Ovary (tissue), 9 donors: ENCODE measurements around the gene CBX2. TPM values are rescaled to one million over a fixed set of nuclear protein-coding genes. Genes with fewer than 3 reads are reported as not detected.

Experiments used
- DNase-seq, 5 donors: peaks; one replicate each; pipeline ENCODE4 v3.0.0-alpha.2; 2019 to 2020
- H3K27ac ChIP-seq, 2 donors: fragments of 200-600 bp; one replicate each; pipeline versions ENCODE4 v1.5.1 to v1.8.0; 2019 to 2022
- H3K27me3 ChIP-seq: fragments of 200-600 bp; one replicate; pipeline ENCODE4 v1.8.0; 2022
- H3K36me3 ChIP-seq: fragments of 200-600 bp; sonication (generic); one replicate; pipeline ENCODE4 v1.5.1; 2019
- H3K4me1 ChIP-seq: one replicate; pipeline ENCODE4 v1.8.1; 2013; ENCODE audit warnings: mild to moderate bottlenecking, moderate library complexity; ENCODE audit not compliant: insufficient read depth
- H3K4me3 ChIP-seq: fragments of 200-600 bp; sonication (generic); one replicate; pipeline ENCODE4 v1.5.1; 2017
- H3K9me3 ChIP-seq, 2 donors: fragments of 200-600 bp in 1 of 2; sonication (generic) in 1 of 2; one replicate each; pipeline versions ENCODE4 v1.5.1 to v1.8.1; 2013 to 2019; ENCODE audit warnings: mild to moderate bottlenecking in 1 of 2, moderate library complexity in 1 of 2
- CTCF ChIP-seq, 3 donors: fragments of 450-650 bp in 2 of 3; fragments of 200-600 bp in 1 of 3; IDR thresholded peaks; one replicate each; pipeline versions ENCODE4 v1.5.1 to v1.8.0; 2016 to 2022; ENCODE audit warnings: antibody characterized with exemption in 3 of 3, mild to moderate bottlenecking in 1 of 3
- EP300 ChIP-seq: sonication (generic); formaldehyde crosslinking; IDR thresholded peaks from one replicate; pipeline ENCODE4 v1.6.1; 2017; ENCODE audit warnings: antibody characterized with exemption
- POLR2A ChIP-seq: fragments of 450-650 bp; IDR thresholded peaks from one replicate; pipeline ENCODE4 v1.6.1; 2017; ENCODE audit warnings: antibody characterized with exemption, mild to moderate bottlenecking, moderate library complexity
- WGBS, 3 donors: extraction: QIAGEN DNeasy Blood & Tissue Kit in 1 of 3; methylation state at CpG; one replicate each; pipeline versions ENCODE4 v1.1.5 to v1.1.7; 2013 to 2017; 5-methylcytosine and 5-hydroxymethylcytosine counted together
- intact Hi-C, 4 donors: fragments of 100-400 bp; cut with DNase I; formaldehyde crosslinking; loops; one replicate each; pipeline versions ENCODE4 v1.11.0 to v1.15.1; 2022 to 2023
- polyA plus RNA-seq, 2 donors: library from polyadenylated mRNA; stranded (reverse); fragments of 200-250 nt in 1 of 2; fragments of 350-450 nt in 1 of 2; fragmentation: Illumina TruSeq in 1 of 2; extraction: RNeasy Lipid Tissue Mini Kit (QIAGEN cat#74804) in 1 of 2; gene quantifications; one replicate each; pipeline ENCODE4 v1.2.3, GENCODE V29; 2013 to 2014
- total RNA-seq, 7 donors: library from RNA; depleted of rRNA in 2 of 7; stranded (reverse); fragments of >200 nt in 2 of 7; fragmentation: NEBNext Ultra II Directional in 3 of 7; extraction: Animal tissue kit (Norgen Biotek cat#: 25700) in 3 of 7; gene quantifications; one replicate each; pipeline versions ENCODE4 v1.1.0 to v1.2.4, GENCODE V29; 2016 to 2023
- donor health status: DM: no; HTN: no; CAD: no; lungs with moderate emphysema.
- donor health status: DM: no; HTN: no; CAD: no.
- donor health status: Bipolar disorder and iron deficiency.
- donor health status: DM: yes; HTN: yes; CAD: no.
- donor health status: DM: no; HTN: no; CAD: no.
- donor health status: DM: yes; HTN: yes; CAD: no.

The CBX2 gene
- total and polyA plus RNA-seq, 9 donors: 0.92 to 5.7 (median 4.7) TPM

- TF ChIP-seq POLR2A (no peak), CTCF (IDR thresholded peaks at IDR 0.05) (peak in 1 of 3 donors; percentile 8), EP300 (no peak)
- no peaks in the 10 kb centered on the region for H3K9me3 ChIP-seq
- no peak overlapping the region for H3K4me3 ChIP-seq
- H3K27me3 ChIP-seq: no peaks in the 10 kb centered on the region
- intact Hi-C loops: no loop called here
- 79 to 84% (median 82%) methylated on average over 26 of the region's 26 CpGs for WGBS, 3 donors
- H3K36me3 ChIP-seq: no peaks in the 10 kb centered on the region
- H3K4me1 ChIP-seq: peaks cover 8% of the 10 kb centered on the region
- DNase-seq: no peak
- H3K27ac ChIP-seq: no peak overlapping the region
Measured at GRCh38 chr17:79826841-79827578, 49.1 kb downstream of the CBX2 start.

DNA sequence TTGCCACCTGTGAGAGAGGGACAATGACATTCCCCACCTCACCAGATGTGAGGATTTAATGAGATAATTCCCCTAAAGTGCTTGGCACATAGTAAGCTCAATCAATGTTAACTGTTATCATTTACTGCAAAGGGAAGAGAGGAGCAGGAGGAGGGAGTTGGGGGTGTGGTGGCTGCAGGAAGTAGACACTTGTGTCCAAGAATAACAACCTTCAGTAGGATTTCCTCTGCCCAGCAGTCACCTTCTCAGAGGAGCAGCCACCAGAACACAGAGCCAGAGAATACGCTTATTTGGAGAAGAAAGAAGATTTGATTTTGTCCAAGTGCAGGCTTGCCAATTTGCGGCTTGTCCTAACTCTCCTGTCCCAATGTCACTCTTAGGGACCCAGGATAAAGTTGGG is 51.1 kb downstream of the CBX2 start:
- intact Hi-C loops: no loop called here
- WGBS, 3 donors: 82 to 90% (median 83%) methylated on average over 2 of the region's 2 CpGs
- peaks cover 12% of the 10 kb centered on the region for H3K4me1 ChIP-seq

GRCh38 chr17:79829457-79829856 is 51.5 kb downstream of the CBX2 start:
- H3K36me3 ChIP-seq: no peaks in the 10 kb centered on the region
- no peak for TF ChIP-seq CTCF (IDR thresholded peaks at IDR 0.05)
- no peak for TF ChIP-seq POLR2A
- TF ChIP-seq EP300: no peak

More for the DNA sequence above, 51.1 kb downstream of the CBX2 start:
- no peak for TF ChIP-seq EP300
- TF ChIP-seq CTCF (IDR thresholded peaks at IDR 0.05): no peak
- no peak for TF ChIP-seq POLR2A
- no peaks in the 10 kb centered on the region for H3K36me3 ChIP-seq
- H3K27ac ChIP-seq: no peak overlapping the region
- no peaks in the 10 kb centered on the region for H3K27me3 ChIP-seq
- no peak for DNase-seq
- H3K9me3 ChIP-seq: no peaks in the 10 kb centered on the region
- H3K4me3 ChIP-seq: no peak overlapping the region

DNA sequence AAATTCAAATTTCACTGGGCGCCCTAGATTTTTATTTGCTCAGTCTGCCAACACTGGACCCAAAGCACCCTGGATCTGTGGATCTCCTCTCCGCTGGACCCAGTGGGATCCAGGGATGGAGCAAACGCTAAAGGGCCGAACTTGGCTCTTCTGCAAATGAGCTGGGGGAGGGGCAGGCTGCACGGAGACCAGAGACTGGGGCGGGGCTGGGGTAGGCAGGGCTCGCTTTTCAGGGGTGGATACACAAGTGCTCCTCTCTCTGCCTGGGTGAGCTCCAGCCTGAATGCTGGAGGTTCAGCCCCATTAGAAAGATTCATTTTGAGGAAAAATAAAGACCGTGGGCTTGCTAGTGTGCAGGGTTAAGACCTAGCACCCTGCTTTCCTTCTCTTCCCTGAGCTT is 52.4 kb downstream of the CBX2 start:
- H3K36me3 ChIP-seq: no peaks in the 10 kb centered on the region
- no peak for DNase-seq
- WGBS, 3 donors: 74 to 76% (median 75%) methylated on average over 8 of the region's 8 CpGs
- TF ChIP-seq CTCF (IDR thresholded peaks at IDR 0.05) (no peak), EP300 (no peak), POLR2A (no peak)
- no peaks in the 10 kb centered on the region for H3K27me3 ChIP-seq
- H3K4me3 ChIP-seq: no peak overlapping the region
- peaks cover 12% of the 10 kb centered on the region for H3K4me1 ChIP-seq
- intact Hi-C loops: no loop called here
- H3K27ac ChIP-seq: no peak overlapping the region
- no peaks in the 10 kb centered on the region for H3K9me3 ChIP-seq

More at GRCh38 chr17:79829457-79829856, 51.5 kb downstream of the CBX2 start:
- H3K4me1 ChIP-seq: peaks cover 12% of the 10 kb centered on the region
- no peak overlapping the region for H3K4me3 ChIP-seq
- no peaks in the 10 kb centered on the region for H3K27me3 ChIP-seq
- no peak overlapping the region for H3K27ac ChIP-seq
- 63 to 71% (median 69%) methylated on average over 2 of the region's 2 CpGs for WGBS, 3 donors
- intact Hi-C loops: no loop called here
- DNase-seq: no peak
- H3K9me3 ChIP-seq: no peaks in the 10 kb centered on the region
